HG02642 (cell line): ENCODE measurements around the gene PARVB.
A peak's percentile ranks its signal among the peaks of the same experiment; 100 is the strongest.

Source experiments
- ATAC-seq: cut with Tn5 transposase; IDR thresholded peaks from one replicate; pipeline ENCODE4 v1.9.1; 2021; ENCODE audit warnings: mild to moderate bottlenecking; ENCODE audit not compliant: unreplicated experiment, poor library complexity

Gene PARVB

DNA sequence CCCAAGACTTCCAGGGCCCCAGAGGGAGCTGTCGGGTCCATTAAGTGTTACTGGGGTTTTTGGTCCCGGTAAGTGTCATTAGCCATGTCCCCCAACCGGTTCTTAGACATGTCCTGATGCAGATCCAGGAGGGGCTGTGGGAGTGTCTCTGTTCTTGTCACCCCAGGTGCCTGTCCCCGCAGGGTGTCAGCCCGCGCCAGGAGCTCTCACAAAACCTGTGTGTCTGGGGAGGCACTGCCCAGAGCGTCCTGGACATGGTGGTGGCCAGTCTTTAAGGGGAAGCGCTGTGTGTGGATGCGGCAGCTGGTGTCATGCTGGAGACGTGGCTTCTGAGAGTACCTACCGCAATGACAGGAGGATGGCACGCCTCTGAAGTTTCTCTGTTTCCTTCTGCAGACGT, 144.1 kb downstream of the PARVB start:
- ATAC-seq: no peak

DNA sequence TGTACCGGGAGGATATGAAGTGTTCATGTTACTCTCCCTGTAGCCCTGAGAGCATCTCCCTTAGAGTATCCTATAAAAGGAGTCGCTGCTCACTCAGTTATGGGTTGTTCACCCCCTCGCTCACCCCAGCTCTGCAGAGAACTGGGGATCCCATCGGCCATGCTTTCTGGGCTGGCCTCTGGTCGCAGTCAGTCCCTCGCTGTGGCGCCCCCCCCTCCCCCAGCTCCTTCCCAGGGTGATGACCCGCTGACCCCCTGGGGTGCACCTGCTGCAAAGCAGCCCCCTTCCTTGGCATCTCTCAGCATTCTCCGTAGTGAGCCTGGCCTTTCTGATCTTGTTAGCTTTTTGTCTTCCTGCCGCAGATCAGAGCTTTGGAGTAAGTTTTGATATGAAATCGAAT, 146.4 kb downstream of the PARVB start:
- ATAC-seq: no peak

DNA sequence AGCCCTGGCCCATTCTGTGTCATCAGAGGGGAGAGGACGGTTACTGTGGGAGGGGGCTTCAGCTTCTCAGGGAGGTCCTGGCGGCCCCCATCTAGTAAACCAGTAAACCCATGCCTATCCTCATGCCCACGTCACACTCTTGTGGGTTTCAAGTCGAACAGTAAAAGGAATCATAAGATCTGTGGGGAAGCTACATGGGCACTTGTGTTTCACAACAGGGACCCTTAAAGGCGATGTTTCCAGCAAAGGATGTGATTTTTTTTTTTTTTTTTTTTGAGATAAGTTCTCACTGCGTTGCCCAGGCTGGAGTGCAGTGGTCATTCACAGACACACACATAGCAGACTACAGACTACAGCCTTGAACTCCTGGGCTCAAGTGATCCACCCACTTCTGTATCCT, 147.5 kb downstream of the PARVB start:
- no peak for ATAC-seq

DNA sequence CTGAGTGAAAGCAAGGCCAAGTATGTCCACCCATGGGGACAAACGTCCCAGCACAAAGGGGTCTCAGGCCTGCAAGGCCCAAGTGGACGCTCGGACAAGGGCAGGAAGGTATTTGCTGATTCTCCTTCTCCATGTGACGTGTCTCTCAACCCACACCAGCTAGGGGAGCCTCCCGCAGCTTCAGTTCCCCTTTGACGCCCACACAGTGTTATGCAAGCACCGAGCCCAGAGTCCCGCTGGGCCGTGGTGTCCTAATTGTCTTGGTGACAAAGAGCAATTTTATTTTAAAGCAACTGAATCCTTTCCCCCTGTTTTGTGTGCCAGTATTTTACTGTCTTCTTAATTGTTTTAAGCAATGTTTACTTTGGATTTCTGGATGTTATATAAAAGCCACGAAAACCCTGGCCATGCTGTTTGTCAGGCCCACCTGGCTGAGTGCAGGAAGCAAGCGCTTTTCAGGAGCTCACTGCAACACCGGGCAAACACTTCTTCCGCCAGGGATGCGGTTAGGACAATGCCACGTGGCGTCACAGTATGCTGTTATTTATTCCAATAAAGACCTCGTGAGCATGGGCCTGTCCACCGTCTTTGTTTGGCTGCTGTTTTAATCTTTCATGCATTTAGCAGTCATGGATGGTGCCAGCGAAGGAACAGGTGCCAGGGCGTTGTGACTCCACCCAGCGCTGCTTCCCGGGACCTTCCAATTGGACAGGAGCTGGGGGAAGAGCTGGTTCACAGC, 148.4 kb downstream of the PARVB start:
- ATAC-seq: peak; percentile 75

DNA sequence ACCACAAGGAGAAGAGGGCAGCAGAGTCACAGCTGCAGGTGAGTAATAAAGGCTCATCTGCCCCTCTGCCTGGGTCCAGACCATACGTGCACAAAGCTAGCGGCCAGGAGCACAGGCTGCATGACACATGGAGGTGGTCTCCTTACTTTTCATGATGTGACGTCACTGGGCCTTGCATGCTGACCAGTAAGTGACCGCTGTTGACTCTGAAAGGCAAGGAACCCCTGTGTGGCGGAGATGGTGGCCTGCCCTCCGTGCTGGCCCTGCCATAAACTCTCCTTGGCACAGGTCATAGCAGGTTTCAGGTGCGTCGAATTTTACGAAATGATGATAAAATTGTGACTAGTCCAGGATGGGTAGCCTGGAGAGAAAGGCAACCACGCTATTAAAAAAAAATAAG, 149.1 kb downstream of the PARVB start:
- no peak for ATAC-seq

DNA sequence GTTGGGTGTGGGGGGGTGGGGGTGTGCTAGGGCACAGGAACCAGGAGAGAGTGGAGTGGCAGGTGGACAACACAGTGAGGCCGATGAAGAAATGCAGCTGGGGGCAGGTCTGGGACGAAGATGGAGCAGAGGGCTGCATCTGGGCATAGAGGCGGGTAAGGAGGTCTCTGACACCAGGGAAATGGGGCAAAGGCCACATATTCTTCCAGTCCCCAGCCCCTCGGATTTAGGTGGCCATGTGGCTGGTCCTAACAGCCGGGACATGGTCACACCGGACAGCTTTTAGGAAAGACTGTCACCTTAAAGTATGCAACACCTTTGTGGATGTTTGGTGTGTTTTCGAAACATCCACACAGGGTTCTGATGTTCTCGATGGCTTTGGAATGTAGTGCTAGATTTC, 151.6 kb downstream of the PARVB start:
- ATAC-seq: no peak

DNA sequence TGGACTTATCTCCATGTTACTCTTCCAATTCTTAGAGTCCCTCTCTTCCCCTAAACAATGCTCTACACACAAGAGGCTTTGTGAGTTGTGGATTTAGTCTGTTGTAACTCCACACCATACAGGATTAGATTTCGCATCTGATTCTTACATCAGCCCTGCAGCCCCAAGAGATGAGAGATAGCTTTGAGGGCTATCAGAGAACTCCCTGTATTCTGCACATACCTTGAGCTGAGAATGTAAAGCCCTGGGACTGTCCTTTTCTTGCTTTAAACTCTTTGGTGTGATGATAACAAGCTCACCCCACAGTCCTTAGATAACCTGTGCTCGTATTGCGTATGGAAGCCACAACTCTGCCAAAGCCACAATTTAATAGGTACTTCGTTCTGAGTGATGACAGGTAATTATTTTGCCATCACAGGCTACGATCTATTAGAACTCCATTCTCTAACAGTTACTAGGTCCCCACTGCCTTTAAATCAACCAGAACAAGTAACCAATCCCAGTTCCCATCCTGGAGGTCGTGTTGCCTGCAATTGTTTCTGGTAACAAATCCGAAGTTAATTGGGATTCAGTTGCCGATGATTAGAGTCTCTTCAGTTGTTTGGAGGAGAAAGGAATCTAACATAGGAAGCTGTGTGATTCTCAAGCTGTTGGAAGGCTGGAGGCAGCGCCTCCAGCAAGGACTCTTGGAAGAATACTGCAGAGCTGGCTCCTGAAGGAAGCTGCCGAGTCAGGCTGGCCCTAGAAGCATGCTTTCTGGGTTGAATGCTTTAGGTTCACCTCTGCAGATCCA, 155.3 kb downstream of the PARVB start:
- no peak for ATAC-seq

DNA sequence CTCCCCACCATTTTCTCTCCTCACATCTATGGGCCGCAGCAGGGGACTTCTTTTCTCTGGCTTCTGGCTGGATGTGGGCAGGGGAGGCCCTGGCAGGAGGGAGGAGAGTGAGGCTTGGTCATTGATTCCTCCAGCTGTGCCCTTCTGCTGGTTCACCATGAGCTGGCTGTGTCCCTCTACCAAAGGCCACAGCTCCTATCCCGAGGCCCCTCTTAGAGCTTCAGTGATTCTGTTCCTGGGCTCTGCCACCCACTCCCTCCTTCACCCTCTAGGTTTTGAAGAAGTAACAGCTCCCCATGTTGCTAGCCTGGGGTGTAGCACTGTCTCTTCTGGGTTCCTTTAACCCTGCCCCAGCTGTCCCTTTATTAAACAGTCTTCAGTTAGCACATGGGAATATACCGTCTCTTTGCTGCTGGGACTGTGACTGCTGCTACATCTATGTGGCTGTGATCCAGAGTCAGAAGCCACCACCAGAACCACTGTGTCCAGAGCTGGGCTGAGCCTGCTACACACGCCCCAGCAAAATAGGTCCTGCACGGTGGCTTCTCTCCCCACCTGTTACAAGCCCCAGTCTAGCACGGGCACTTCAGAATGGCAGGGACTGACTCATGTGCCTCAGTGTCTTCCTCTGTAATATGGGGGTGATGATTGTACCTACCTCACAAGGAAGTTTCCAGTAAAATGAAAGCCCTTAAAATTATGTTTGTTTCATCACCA, 156.0 kb downstream of the PARVB start:
- ATAC-seq: no peak

DNA sequence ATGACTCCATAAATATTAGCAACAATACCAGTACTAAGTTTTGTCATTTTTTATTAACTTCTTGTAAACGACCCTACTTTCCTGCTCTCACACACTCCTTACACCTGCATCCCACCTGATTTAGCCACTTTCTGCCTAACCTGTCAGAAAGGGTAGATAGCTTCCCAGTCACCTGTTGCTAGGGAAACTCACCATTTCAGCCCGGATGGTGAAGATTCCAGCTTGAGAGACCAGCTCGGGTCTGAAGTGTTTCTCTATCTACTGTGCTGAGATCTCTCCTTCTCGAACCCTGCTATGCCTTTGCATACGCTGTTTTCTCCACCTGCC, 156.6 kb downstream of the PARVB start, which contains the start of gene PARVG:
PARVG (plus strand) TSS at position 220 of the 327 bp plus-strand sequence. CDS start 2,405 bp downstream, outside the sequence.
- peak; percentile 51 for ATAC-seq

DNA sequence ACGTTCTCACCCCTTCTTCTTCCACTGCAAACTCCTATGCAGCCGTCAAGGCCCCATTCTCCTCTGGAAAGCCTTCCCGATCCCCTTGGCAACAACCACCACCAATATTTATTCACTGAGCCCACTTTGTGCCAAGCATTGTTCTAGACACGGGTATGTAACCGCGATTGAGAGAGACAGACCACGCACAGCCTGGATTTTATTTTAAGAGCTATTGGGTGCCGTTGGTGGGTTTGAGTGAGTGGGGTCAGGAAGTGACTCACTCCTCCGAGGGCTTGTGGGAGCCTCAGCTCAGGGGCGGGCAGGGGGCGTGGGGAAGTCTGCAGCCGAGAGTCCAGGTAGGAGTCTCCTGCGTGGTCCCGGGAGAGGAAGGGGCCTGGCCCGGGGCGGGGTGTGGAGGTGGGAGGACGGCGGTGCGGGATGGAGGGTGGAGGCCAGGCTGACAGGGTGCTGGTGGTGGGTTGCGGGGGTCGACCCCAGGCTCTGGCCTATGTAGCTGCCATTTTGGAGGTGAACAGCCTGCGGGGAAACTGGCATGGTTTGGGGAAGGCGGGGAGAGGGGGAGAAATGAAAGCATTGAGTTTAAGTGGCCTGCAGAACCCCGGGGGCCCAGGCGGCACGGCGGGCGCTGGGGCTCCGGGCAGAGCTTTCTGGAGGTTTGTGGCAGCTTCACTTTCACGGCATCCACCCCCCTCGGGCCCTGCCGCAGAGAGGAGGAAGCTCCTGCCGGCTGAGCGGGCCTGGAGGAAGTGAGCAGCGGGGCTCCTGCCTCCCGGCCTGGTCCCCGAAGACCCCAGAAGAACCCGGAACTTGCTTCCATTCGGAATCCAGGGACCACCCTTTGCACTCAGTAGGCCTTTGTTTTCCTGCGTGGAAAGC, 157.2 kb downstream of the PARVB start:
- ATAC-seq: peak; percentile 43

DNA sequence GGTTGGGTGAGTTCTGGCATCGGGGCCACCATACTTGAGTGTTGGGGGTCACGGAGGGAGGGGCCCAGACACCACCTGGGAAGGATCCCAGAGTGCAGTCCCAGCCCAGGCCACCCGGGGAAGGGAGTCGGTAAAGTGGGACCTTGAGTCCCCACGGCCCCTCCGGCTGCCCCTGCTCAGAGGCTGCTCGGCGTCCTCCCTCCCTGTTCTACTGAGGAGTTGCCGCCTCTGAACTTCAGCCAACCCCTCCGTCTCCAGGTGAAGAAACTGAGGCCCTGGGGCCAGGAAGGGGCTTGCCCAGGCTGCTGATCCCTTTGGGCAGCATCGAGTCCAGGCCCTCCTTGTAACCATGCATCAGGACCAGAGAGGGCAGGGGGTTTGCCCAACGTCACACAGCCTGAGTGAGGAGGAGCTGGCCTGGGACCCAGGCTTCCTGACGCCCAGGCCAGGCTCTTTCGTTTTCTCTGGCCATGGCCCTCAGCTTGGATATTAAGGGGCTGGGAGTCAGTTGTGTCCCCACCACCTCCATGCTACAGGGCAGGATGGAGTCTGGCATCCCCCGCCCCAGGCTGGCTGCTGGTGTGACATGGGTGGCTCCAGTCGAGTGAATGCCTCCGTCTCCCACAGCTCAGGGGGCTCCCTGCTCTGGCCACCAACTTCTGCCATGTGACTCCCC, 157.9 kb downstream of the PARVB start:
- ATAC-seq: peak; percentile 25

DNA sequence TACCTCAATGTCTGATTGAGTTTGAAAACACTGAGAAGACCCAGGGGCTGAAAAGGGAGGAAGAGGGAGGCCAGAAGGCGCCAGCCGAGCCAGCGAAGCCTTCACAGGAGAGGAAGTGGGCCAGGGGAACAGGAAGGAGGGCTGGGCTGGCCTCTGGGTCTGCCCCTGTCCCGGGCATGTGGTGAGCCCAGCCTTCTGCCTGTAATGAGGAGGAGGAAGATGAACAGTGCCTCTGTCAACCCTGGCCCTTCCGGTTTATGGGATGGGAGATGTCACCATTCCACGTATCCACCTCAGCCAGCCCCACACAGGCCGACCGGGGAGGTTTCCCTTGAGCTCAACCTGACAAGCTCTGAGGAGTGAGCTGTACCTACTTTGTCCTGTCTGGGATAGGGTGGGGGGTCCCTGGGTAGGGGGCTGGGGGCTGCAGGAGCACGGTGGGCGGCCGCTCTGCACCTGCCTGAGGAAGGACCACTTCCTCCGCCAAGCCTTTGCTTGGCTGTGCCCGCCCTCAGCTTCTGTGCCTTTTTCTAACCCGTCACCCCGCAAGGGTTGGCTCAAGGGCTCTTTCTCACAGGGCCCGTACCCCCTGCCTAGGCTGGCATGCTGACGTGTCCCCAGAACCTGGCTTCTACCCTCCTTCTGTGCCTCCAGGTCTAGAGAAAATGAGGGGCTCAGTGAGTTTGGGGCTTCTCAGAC, 158.6 kb downstream of the PARVB start:
- ATAC-seq: no peak

DNA sequence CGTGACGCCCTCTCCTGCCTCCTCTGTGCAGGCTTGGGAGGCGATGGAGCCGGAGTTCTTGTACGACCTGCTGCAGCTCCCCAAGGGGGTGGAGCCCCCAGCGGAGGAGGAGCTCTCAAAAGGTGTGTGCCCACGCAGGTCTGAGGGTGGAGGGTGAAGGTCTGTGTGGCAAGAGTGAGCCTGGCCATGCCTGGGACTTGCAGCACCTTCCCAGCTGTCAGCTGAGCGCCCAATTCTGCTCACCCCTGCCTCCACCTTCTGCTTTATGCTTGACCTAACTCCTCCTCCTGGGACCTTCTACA, 159.1 kb downstream of the PARVB start:
- ATAC-seq: no peak

DNA sequence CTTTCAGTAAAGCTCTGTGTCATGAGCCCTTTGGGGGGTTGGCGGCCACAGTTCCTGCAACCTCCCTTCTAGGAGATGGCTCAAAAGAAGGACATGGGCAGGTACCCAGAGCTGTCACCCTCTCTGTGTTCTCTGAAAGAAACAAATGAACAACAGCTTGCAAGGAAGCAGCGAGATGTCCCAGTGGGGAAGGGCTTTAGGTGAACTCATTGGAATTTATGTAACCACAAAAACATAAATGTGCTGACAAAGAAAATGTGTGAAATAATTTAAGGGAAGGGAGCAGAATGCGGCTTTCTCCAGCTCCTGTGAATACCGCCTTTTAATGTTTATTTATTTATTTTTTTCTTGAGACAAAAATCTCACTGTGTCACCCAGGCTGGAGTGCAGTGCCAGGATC, 159.9 kb downstream of the PARVB start:
- no peak for ATAC-seq

DNA sequence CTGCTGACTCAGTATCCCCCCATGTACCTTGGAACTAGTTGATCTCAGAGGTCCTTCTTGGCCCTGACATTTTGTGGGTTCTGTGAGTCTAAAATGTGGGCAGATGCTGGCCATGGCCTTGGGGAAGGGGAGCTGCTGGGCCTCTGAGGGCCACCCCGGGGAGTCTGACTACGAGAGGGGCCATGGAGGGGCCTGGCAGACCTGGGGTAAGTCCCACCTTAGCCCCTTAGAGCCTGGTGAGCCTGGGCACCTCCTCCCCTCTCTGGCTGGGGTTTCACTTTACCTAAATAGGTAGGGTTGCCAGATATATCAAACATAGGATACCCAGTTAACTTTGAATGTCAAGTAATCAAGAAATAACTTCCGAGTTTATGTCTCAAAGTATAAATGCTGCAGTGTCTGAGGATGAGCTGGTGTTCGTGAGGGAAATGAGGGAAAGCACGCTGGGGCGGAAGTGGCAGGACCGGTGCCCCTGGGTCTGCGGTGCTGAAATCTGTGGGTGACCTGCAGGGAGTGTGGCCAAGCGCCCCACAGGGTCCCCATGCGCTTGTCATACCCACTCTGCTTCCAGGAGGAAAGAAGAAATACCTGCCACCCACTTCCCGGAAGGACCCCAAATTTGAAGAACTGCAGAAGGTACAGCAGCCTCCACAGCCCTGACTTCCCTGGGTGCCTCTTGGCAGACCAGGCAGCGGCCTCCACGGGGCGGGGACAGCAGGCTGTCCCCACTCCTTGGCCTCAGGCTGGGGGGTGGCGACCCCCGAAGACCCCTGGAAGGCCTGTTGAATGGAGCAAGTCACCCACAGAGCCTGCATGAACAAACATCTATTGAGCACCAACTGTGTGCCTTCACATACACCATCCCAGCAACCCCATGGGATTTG, 161.4 kb downstream of the PARVB start:
- no peak for ATAC-seq

DNA sequence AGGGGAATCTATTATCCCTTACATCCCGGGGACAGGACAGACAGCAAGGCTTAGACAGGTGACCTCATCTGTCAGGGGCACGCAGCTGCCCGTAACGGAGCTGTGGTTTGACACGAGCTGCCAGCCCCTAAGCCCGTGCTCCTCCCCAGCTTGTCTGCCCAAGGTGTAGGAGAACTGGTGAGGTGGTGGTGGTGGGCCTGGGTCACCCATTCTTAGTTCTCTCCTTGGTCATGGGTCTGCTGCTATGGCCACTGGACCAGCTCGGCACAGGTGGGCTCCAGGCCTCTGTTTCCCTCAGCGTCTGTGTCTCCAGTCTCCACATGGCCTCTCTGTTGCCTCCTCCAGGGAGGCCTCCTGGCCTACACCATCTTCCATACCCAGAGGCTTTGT, 162.0 kb downstream of the PARVB start:
- ATAC-seq: no peak

DNA sequence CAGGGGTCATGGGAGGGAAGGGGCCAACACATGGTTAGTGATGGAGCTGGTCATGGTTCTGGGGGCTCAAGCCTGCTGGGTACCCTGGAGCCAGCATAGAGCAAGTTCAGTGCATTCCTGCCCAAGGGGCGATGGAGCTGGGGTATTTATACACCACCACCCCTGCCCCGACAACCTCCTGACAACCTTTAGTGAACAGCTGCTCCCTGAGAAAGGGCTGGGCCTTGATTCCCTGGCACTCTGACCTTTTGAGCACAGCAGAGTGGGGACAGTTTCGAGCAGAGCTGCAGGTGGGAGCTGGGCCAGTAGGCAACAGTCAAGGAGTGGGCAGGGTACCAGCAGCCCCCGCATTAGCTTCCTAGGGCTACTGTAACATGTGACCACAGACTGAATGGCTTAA, 162.6 kb downstream of the PARVB start:
- ATAC-seq: no peak

DNA sequence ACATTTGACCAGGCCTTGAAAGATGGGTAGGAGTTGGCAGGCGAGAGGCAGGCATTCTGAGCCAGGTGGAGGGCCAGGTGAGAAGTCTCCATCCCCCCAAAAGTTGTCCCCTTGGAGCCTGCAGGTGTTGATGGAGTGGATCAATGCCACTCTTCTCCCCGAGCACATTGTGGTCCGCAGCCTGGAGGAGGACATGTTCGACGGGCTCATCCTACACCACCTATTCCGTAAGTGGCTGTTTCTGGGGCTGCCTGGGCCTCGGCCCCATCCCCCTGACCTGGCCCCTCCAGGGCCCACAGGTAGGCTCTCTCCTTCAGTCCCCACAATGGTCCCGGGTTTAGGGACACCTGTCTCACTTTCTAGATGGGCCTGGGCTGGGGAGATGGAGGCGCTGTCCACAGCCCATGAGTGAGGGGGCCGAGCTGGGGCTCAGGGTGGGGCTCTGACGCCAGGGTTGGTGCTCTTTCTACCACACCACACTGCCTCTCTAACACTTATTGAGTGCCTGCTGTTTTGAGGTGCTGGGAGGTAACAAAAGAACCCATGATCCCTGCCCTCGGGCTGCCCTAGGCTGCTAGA, 163.6 kb downstream of the PARVB start:
- no peak for ATAC-seq
